ENCODE measurements around the gene STBD1.

The STBD1 gene

DNA sequence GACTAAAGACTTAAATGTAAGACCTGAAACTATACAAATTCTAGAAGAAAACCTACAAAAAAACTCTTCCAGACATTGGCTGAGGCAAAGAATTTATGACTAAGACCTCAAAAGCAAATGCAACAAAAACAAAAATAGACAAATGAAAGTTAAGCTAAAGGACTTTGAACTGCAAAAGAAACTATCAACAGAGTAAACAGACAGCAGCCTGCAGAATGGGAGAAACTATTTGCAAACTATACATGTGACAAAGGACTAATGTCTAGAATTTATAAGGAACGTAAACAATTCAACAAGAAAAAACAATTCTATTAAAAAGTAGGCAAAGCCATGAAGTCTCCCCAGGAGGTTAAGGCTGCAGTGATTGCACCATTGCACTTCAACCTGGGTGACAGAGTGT is 46.0 kb upstream of the STBD1 start:
- Histone ChIP-seq H3K36me3 (replicated peaks; ENCODE audit: insufficient read depth, low read length) (no peaks in the 10 kb centered on the region), H3K9ac (ENCODE audit: low read length) (no peak overlapping the region), H3F3A (ENCODE audit: insufficient read depth, low read length) (no peaks in the 10 kb centered on the region), H3K4me1 (ENCODE audit: low read length) (no peaks in the 10 kb centered on the region), H3K79me2 (ENCODE audit: low read length) (no peaks in the 10 kb centered on the region), H3K27me3 (replicated peaks; ENCODE audit: insufficient read depth, low read length) (no peaks in the 10 kb centered on the region), H2AFZ (ENCODE audit: low read length) (no peak overlapping the region), H3K9me3 (replicated peaks; ENCODE audit: insufficient read depth, low read length) (no peaks in the 10 kb centered on the region), H4K20me1 (ENCODE audit: insufficient read depth, low read length) (no peaks in the 10 kb centered on the region), H3K9me2 (replicated peaks; ENCODE audit: insufficient read depth, low read length) (no peaks in the 10 kb centered on the region), H3K4me3 (ENCODE audit: low read length) (no peak overlapping the region), H3K4me2 (ENCODE audit: low read depth, low read length) (no peak overlapping the region), H3K27ac (ENCODE audit: low read length) (no peak overlapping the region)
- TF ChIP-seq EZH2phosphoT487 (IDR thresholded peaks at IDR 0.05; ENCODE audit: low read length) (no peak), EZH2 (optimal IDR thresholded peaks at IDR 0.05; ENCODE audit: low read depth, low read length) (no peak)
- TF ChIP-seq, protein P1, sequence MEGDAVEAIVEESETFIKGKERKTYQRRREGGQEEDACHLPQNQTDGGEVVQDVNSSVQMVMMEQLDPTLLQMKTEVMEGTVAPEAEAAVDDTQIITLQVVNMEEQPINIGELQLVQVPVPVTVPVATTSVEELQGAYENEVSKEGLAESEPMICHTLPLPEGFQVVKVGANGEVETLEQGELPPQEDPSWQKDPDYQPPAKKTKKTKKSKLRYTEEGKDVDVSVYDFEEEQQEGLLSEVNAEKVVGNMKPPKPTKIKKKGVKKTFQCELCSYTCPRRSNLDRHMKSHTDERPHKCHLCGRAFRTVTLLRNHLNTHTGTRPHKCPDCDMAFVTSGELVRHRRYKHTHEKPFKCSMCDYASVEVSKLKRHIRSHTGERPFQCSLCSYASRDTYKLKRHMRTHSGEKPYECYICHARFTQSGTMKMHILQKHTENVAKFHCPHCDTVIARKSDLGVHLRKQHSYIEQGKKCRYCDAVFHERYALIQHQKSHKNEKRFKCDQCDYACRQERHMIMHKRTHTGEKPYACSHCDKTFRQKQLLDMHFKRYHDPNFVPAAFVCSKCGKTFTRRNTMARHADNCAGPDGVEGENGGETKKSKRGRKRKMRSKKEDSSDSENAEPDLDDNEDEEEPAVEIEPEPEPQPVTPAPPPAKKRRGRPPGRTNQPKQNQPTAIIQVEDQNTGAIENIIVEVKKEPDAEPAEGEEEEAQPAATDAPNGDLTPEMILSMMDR (IDR thresholded peaks at IDR 0.05; ENCODE audit: low read length) = no peak
- no peak for DNase-seq

DNA sequence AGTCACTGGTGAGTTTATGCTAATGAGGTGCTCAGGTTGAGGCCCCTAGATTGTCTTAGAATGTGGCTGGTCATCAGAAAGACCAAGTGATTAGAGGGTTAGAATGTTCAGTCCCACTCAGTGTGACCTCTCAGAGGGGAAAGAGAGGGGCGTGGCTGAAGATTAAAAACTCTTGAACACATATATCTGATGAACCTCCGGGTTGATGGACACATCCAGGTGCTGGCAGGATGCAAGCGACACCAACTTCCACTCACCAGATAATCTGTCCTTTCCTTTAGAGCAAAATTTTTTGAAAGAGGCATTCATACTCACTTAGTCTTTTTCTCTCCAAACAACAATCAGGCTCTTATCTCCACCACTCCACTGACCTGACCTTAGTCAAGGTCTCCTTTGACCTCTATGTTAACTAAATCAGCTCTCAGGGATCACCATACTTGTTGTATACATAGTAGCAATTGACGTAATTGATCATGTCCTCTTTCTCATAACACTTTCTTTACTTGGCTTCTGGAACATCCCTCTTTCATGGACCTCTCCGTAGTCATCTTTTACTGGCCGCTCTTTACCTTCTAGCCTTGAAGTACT is 40.8 kb upstream of the STBD1 start:
- no peak overlapping the region for H3K4me2 ChIP-seq (ENCODE audit: low read depth, low read length)
- no peak overlapping the region for H3K27ac ChIP-seq (ENCODE audit: low read length)
- no peak overlapping the region for H3K9ac ChIP-seq (ENCODE audit: low read length)
- TF ChIP-seq, protein P1 (IDR thresholded peaks at IDR 0.05; ENCODE audit: low read length) = no peak
- no peak for TF ChIP-seq EZH2phosphoT487 (IDR thresholded peaks at IDR 0.05; ENCODE audit: low read length)
- TF ChIP-seq EZH2 (optimal IDR thresholded peaks at IDR 0.05; ENCODE audit: low read depth, low read length) = no peak
- H3F3A ChIP-seq (ENCODE audit: insufficient read depth, low read length) = no peaks in the 10 kb centered on the region
- no peaks in the 10 kb centered on the region for H3K79me2 ChIP-seq (ENCODE audit: low read length)
- H3K9me3 ChIP-seq (replicated peaks; ENCODE audit: insufficient read depth, low read length) = no peaks in the 10 kb centered on the region
- H3K9me2 ChIP-seq (replicated peaks; ENCODE audit: insufficient read depth, low read length) = no peaks in the 10 kb centered on the region
- H3K27me3 ChIP-seq (replicated peaks; ENCODE audit: insufficient read depth, low read length) = no peaks in the 10 kb centered on the region
- H3K4me1 ChIP-seq (ENCODE audit: low read length) = no peaks in the 10 kb centered on the region
- H3K36me3 ChIP-seq (replicated peaks; ENCODE audit: insufficient read depth, low read length) = no peaks in the 10 kb centered on the region
- no peak for DNase-seq
- H2AFZ ChIP-seq (ENCODE audit: low read length) = no peak overlapping the region
- no peaks in the 10 kb centered on the region for H4K20me1 ChIP-seq (ENCODE audit: insufficient read depth, low read length)
- no peak overlapping the region for H3K4me3 ChIP-seq (ENCODE audit: low read length)

DNA sequence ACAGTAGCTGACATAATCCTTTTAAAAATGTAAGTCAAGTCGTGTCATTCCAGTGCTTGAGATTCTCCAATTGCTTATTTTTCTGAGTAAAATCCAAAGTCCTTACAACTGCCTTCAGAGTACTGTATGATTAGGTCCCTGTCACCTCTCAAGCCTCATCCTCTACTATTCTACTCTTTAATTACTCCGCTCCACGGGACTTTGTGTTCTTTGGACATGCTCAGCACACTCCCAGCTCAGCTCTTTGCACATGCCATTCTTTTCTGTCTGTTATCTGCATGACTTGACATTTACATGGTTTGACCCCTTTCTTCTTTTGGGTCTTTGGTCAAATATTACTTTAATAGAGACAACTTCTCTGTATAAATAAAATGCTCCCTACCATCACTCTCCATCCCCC is 39.9 kb upstream of the STBD1 start:
- Histone ChIP-seq H3K4me2 (ENCODE audit: low read depth, low read length) (no peak overlapping the region), H3K79me2 (ENCODE audit: low read length) (no peaks in the 10 kb centered on the region), H2AFZ (ENCODE audit: low read length) (no peak overlapping the region), H3K4me3 (ENCODE audit: low read length) (no peak overlapping the region), H3K36me3 (replicated peaks; ENCODE audit: insufficient read depth, low read length) (no peaks in the 10 kb centered on the region), H4K20me1 (ENCODE audit: insufficient read depth, low read length) (no peaks in the 10 kb centered on the region), H3K4me1 (ENCODE audit: low read length) (no peaks in the 10 kb centered on the region), H3K9me3 (replicated peaks; ENCODE audit: insufficient read depth, low read length) (no peaks in the 10 kb centered on the region), H3K27me3 (replicated peaks; ENCODE audit: insufficient read depth, low read length) (no peaks in the 10 kb centered on the region), H3K27ac (ENCODE audit: low read length) (no peak overlapping the region), H3K9ac (ENCODE audit: low read length) (no peak overlapping the region), H3F3A (ENCODE audit: insufficient read depth, low read length) (no peaks in the 10 kb centered on the region), H3K9me2 (replicated peaks; ENCODE audit: insufficient read depth, low read length) (no peaks in the 10 kb centered on the region)
- no peak for DNase-seq
- TF ChIP-seq, protein P1 (IDR thresholded peaks at IDR 0.05; ENCODE audit: low read length) = no peak
- TF ChIP-seq EZH2phosphoT487 (IDR thresholded peaks at IDR 0.05; ENCODE audit: low read length) (no peak), EZH2 (optimal IDR thresholded peaks at IDR 0.05; ENCODE audit: low read depth, low read length) (no peak)
